DOHH2 (cell line): ENCODE data around the gene RPL5.

Experiments used
- EZH2phosphoT487 ChIP-seq: fragments of 200-600 bp; sonication (generic); IDR thresholded peaks from 2 replicates; pipeline ENCODE4 v1.6.1; 2017; ENCODE audit warnings: borderline replicate concordance, mild to moderate bottlenecking, antibody characterized with exemption, low read length, moderate library complexity, mixed read lengths
- TF ChIP-seq, protein P1 (sequence below): fragments of 200-600 bp; sonication (generic); IDR thresholded peaks from one replicate; pipeline ENCODE4 v1.5.1; 2014; ENCODE audit warnings: antibody characterized with exemption, mild to moderate bottlenecking, low read depth, low read length; ENCODE audit not compliant: poor library complexity, severe bottlenecking

DNA sequence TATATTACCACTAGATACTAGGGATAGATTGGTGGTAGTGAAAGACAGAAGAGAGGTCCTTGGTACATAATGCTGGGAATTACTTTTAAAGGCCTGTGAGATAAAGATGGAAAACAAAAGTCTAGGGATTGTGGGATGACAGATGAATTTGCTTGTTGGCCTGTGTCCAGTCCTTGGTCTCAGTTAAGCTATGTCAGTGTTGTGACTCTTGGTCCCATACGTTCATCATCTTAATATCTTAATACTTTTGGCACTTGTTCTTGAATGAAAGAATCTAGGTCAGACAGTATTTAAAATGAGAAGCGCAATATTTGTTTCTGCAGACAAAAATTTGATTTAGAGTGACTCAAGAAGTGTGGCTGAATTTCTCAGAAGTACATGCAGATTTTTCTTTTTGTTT lies 7.6 kb downstream of the RPL5 start:
- TF ChIP-seq, protein P1, sequence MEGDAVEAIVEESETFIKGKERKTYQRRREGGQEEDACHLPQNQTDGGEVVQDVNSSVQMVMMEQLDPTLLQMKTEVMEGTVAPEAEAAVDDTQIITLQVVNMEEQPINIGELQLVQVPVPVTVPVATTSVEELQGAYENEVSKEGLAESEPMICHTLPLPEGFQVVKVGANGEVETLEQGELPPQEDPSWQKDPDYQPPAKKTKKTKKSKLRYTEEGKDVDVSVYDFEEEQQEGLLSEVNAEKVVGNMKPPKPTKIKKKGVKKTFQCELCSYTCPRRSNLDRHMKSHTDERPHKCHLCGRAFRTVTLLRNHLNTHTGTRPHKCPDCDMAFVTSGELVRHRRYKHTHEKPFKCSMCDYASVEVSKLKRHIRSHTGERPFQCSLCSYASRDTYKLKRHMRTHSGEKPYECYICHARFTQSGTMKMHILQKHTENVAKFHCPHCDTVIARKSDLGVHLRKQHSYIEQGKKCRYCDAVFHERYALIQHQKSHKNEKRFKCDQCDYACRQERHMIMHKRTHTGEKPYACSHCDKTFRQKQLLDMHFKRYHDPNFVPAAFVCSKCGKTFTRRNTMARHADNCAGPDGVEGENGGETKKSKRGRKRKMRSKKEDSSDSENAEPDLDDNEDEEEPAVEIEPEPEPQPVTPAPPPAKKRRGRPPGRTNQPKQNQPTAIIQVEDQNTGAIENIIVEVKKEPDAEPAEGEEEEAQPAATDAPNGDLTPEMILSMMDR, result no peak
- TF ChIP-seq EZH2phosphoT487, result no peak
